T-helper 2 cell treated with Interferon-gamma antibody and Interleukin-4, amounts not matched to agents 100 ng/mL and 5 ng/mL, for 36 hours (primary cell): ENCODE results near the gene OBI1. TPM values are rescaled to one million over a fixed set of nuclear protein-coding genes. Genes with fewer than 3 reads are reported as not detected.

Source experiments
- intact Hi-C: fragments of 100-400 bp; cut with micrococcal nuclease; formaldehyde crosslinking; loops from one replicate; pipeline ENCODE4 v1.15.1; 2023
- total RNA-seq: library from RNA; stranded (reverse); gene quantifications from 2 replicates; pipeline ENCODE4 v1.2.3, GENCODE V29; 2022

The OBI1 gene, protein sequence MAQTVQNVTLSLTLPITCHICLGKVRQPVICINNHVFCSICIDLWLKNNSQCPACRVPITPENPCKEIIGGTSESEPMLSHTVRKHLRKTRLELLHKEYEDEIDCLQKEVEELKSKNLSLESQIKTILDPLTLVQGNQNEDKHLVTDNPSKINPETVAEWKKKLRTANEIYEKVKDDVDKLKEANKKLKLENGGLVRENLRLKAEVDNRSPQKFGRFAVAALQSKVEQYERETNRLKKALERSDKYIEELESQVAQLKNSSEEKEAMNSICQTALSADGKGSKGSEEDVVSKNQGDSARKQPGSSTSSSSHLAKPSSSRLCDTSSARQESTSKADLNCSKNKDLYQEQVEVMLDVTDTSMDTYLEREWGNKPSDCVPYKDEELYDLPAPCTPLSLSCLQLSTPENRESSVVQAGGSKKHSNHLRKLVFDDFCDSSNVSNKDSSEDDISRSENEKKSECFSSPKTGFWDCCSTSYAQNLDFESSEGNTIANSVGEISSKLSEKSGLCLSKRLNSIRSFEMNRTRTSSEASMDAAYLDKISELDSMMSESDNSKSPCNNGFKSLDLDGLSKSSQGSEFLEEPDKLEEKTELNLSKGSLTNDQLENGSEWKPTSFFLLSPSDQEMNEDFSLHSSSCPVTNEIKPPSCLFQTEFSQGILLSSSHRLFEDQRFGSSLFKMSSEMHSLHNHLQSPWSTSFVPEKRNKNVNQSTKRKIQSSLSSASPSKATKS
- total RNA-seq, result 17.1 and 18.7 TPM in 2 replicates

DNA sequence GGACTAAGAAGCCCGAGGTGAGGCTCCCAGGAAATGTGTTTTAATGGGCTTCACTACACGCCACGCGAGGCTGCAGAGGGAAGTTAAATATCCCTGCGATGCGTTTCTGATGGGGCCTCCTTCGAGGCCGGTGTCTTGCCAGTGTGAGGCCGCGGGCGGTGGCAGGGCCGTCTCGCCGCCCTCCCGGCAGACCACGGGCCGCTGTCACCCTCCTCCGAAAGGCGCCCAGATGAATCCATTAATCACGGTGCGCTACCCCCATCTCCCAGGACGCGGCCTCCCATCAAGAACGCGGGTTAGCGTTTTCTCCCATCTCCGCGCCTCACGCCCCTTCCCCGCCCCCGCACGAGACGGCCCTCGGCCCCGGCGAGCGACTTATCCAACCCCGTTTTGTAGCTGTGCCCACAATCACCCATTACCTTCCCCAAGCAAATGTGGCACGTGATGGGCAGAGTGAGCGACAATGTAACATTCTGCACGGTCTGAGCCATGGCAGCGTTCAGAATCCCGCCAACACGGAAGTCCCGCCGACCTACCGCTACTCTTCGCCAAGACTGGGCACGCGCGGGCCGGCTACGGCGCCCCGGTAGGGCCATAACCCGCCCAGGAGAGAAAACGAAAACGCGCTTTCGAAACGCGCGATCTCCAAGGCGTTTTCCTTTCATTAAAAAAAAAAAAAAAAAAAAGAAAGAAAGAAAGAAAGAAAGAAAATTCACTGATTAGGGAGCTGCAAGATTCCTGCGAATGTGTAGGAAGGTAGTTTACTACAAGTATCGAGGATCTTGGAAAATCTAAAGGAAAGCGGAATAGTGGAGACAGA is at the start of gene OBI1:
Gene OBI1 (minus strand): TSS at position 526 of the 820 bp plus-strand sequence. CDS start 35 bp downstream, at position 491.
- intact Hi-C loops, result loop anchor here (2.0 to 10.0 kb wide), 9 partner anchors 20 to 1330 kb away; partner anchors contain the start of genes POU4F1, RBM26 and SLAIN1

DNA sequence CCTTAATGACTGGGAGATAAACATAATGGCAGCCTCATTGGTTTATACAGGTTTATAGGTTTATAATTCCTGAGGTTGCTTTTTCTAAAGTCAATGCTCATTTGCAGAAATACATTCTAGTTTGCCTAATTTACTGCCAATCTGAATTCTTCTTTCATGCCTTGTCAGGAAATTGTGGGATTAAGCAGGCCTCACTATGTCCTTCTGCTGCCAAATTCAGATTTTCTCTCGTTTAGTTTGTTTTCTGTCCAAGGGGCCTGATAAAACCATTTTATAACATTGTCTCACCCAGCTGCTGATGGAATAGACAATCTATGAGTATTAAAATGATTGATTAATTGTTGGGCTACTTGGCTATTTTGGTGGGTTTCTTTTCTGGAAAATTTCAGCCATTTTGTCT is 42.4 kb upstream of the OBI1 start:
- intact Hi-C loops, result no loop called here

DNA sequence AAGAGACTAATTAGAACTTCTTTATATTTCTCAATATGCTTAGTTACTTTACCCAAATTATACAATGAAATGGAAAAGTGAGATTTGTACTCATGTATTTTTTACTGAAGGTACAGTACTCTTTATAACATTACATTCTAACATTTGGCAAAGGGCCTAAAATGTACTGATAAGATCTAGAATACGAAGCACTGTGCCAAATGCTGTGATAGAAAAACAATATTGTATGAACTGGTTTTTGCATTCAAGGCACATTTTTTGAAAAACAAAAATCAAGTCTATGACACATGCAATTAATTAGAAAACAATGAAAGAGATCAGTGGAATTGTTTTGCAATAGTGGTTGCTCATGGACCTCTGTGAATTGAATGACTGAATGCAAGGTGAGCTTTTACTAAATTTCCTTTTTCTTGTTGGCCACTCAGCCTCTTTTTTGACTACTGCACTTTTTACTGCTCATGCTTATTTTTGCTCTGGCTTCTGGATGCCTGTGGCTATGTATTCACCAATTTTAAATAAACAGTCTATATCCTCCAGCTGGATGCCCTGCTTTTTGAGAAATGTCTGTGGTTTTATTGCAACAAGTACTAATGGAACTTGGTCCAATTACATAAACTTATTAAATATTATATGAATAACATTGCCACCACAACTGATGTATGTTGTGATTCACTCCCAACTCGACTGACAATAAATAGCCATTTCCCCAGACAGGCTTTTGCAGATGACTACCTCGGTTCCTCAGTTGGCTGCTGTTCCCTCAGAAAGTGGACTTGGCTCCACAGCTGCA is 41.4 kb upstream of the OBI1 start:
- intact Hi-C loops, result no loop called here

DNA sequence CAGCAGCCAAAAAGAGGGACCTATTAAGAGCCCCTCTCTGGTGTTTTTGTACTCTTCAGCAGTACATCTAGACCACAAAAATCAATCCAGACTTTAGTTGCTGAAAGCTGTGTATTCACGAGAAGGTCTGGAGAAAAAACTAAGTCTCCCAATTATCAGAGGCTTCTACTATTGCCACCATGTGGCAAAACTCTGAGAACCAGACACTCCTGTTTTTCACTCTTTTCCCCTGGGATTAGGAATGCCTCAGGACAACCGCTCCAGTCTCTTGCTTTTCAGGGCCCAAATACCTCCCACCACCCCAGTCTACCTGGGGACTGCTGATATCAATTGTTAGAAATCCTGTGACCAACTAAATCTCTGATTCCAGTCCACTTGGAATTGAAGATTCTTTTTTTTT is 30.1 kb upstream of the OBI1 start:
- intact Hi-C loops, result no loop called here

DNA sequence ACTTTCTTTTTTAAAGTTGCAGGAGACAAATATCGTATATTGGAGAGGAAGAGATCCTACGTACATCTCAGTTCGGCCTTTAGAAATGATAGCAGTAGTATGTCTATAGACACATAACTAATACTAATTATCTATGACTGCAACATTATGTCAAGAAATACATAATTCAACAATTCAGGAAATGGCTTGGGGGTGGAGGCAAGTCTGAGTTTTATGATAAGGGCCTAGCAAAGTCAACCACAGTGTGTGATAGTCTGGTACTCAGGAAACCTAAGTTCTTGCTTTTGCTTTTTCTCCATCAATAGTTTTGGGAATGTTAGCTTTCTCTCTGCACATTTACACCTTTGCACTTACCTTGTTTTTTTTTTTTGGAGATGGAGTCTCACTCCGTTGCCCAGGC is 27.5 kb upstream of the OBI1 start:
- intact Hi-C loops, result no loop called here

DNA sequence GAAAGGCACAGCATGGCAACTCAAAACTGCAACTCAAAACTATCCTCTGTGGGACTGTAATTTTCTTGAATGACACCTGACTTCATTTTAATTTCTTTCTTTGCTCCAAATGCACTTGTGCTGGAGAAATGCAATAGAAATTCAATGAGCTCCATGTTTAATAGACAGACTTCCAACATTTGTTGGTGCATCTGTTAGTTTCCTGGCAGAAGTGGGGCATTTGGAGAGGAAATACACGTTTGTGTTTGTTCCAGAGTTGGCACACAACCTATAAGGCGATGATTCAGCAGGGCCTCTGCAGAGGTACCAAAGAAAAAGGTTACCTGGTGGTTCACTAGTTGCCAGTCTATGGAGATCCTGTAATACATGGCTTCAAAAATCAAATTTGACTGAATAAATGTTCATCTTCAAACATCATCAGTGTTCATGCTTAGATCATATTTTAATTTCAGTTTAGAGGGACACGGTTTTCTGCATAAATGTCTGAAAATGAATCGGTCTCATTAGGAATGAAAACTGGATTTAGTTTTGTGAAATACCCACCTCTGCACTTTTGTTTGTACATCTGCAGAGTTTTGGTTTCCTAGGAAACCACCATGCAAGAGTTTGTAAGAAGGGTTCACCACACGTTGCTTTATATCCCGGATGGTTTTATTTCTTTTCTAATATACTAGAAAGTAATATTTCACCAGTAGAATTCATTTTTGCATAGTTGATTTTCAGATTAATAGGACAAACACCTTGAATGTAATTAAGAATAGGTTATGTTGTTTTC is 21.8 kb upstream of the OBI1 start:
- intact Hi-C loops, result no loop called here

DNA sequence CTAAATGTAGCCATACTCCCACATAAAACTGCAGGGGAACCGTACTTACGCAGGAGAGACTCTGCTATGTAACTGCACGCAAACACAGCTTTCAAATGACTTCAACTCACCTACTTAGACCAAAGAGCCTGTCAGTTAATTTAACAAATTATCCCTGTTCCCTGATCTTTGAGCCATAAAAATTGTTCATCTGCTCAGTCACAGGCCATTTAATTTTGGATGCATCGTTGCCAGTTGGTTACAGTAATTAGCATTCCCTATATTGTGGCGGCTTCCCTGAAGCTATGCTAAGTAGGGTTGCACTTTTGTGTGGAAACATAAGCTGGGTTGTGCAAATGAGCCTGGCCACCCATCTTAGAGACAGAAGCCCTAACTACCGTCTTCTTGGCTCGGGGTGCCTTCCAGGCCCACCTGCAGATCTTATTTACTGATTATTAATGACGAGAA is 21.2 kb upstream of the OBI1 start:
- intact Hi-C loops, result no loop called here

DNA sequence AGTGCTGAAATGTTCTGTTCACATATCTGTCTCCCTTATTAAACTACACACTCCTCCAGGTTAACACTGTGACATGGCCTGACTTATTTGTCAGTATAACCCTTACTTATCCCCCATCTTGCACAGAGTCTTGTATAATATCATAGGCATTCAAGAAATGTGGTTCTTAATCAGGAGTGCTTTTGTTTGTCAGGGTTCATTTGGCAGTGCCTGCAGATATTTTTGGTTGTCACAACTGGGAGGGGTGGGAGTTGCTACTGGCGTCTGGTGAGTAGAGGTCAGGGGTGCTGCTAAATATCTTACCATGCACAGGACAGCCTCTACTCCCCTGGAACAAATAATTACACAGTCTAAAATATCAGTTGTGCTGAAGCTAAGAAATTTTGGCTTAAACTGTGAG is 20.4 kb upstream of the OBI1 start:
- intact Hi-C loops, result no loop called here

DNA sequence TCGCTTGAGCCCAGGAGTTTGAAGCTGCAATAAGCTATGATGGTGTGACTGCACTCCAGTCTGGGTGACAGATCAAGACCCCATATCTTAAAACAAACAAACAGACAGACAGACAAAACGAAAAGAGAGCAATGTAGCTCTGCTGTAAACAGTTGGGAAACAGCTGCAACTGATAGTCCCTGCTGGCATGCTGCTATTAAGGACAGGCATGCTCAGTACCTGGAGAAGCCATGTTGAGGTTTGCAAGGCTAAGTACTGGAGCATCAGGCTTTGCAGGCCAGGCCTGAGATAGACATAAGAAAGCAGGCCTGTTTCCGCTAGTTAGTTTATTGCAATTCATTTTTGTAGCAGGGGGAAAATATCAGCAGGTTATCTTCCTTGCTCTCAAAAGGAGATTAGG is 16.2 kb upstream of the OBI1 start:
- intact Hi-C loops, result no loop called here

DNA sequence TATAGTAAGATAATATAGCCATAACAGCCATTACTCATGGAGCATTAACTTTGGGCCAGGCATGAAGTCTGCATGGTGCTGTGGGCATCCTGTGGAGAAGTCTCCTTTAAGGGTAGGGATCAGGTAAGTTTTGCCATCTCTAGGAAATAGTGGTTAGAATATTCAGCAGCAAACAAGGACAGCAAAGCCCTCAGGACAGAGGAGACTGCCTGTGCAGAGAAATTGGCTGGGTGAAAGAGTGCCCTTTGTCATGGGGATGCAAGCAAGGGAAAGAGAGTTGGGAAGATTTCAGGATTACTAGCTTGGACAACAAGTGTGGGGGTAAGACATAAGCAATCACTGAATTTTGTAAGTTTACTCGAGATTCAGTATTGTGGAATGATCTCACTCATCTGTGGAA is 15.7 kb upstream of the OBI1 start:
- intact Hi-C loops, result no loop called here

DNA sequence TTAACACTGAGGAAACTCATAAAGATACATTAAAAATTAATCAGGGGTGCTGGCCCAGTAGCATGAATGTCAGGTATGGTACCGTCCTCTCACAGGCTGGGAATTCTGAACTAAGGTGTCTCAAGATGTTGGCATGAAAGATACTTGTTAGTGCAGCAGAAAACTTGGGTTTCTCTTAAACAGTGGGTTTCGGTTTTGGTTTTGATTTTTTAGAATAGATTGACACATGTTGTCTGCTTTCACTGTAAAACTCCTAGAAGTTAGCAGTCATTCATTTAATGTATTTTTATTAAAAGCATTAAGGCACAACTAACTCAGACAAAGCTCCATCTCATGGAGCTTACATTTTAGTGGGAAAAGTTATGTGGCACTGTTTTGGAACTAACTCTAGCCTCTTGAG is 3.5 kb upstream of the OBI1 start:
- intact Hi-C loops, result no loop called here

DNA sequence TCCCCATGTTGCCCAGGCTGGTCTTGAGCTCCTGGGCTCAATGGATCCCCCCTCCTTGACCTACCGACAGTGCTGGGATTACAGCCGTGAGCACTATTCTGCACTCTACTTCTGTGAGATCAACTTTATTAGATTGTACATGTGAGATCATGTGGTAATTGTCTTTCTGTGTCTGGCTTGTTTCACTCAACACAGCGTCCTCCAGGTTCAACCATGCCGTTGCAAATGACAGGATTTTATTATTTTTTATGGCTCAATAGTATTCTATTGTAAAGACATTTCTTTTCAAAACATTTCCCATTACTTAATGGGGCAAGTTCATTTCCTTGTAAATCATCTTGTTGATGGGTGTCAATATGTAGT is 1.5 kb upstream of the OBI1 start:
- intact Hi-C loops, result no loop called here

DNA sequence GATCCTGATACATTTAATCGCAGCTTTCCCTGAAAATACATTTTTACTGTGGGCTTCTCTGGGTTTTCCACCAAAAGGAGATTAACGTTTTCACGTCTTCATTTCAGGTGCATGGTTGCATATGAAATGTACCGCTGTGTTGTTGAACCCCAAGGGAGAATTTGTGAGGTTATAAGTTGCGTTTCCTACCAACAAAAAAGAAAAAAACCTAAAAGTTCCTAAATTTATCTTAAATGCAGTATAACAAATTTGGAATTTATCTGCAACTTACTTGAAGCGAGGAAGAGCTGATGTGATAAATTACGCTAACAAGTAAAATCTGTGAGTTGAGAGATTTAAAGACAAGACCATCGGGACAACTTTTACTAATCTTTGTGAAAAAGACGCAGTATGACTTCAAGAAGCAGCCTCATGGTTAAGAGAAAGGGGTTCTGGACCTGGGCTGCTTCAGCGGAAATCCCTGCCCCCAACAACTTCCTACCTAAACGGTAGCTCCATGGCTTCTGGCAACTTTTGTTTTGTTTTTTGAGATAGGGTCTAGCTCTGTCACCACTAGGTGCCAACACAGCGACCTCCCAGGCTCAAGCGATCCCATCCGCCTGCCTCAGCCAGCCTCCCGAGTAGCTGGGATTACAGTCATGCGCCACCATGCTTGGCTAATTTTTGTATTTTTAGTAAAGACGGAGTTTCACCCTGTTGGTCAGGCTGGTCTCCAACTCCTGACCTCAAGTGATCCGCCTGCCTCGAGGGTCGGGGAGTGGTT is 958 bp upstream of the OBI1 start:
- intact Hi-C loops, result loop anchor here (2.0 to 10.0 kb wide), 9 partner anchors 21 to 1331 kb away; partner anchors contain the start of genes POU4F1, RBM26 and SLAIN1

DNA sequence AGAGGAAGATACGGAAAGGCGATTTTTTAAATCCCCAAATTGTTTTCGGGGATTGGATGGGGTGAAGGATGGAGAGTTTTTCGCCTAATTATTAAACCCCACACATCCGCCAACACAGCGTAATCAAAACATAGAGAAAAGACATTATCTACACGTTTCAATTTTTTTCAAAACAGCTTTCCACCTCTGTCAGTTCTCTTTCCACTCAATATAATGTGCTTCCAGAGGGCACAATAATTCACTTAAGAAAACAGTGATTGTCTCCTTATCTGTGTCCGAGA is 435 bp upstream of the OBI1 start:
- intact Hi-C loops, result loop anchor here (2.0 to 10.0 kb wide), 9 partner anchors 21 to 1331 kb away; partner anchors contain the start of genes POU4F1, RBM26 and SLAIN1

DNA sequence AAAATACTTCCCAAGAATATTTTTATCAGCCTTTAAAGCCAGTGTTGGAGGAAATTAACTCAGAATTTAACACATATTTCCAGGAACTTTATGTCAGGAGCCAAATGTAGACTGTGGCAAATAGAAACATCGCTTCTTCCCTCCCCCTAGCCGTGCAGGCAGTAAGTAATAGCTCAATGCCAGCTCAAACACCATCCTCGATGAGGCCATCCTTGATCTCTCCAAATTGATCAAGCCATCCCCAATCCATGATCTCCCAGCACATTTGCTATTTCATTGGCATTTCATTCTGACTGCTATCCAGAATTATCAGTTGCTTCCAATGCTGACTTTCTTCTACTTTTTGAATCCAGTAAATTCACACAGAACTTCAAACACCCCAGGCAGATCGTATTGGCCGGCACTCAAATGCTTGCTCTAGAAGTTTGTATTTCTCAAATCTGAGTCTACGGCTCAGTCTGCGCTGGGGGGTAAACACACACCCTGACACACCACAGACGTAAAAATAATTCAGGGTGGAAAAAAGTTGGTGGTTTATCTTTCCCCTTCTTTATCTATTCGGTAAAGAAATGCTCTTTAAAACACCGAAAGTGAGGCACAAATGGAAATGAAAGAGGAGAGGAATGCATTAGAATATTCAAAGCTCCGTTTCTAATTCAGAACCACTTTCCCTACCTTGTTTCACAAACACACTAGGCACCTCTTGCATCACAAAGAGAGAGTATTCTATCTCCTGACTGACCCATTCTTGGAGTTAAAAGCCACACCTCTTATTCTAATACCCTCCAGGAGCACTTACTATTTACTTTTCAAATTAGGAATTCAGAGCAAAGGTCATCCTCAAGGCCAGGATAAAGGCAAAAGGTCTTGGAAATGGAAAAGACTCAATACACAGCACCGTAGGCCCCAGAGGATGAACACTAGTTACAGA is 991 bp downstream of the OBI1 start:
- intact Hi-C loops, result loop anchor here (2.0 to 10.0 kb wide), 9 partner anchors 19 to 1329 kb away; partner anchors contain the start of genes POU4F1, RBM26 and SLAIN1

DNA sequence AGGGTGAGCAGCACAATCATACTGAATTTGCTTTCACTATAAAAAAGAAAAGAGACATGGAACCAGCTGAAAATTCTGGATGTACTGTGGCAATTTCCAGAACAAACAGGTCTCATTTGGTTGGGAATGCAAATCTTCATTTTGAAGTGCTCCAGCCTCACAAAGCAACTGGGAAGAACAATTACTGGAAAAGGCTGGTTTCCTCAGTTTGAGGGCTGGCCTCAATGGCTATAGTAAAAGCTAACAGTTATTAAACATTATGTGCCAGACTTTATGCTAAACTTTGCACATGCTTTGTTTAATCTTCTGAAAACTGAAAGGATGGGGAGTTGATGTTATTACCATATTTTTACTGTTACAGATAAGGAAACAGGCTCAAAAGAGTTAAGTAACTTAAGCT is 3.0 kb downstream of the OBI1 start:
- intact Hi-C loops, result loop anchor here (5.0 to 10.0 kb wide), 4 partner anchors 536 to 961 kb away; partner anchors contain the start of gene SLAIN1

DNA sequence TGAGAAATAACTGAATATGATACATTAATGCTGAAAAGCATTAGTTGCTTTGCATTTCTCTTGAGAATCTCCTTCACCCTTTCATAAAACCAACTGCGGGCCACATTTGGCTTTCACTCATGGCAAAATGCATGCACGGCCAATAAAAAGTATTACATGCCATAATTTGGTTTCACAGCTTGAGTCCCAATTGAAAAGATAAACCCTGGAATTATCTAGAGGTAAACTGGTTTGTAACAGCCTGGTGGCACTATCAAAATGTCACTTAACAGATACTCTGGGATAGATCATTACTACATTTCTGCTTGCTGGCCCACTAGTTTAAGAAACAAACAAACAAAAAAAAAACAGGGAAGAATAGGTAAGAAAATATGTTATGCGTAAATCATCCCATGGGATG is 3.9 kb downstream of the OBI1 start:
- intact Hi-C loops, result loop anchor here (5.0 to 10.0 kb wide), 4 partner anchors 537 to 960 kb away; partner anchors contain the start of gene SLAIN1

DNA sequence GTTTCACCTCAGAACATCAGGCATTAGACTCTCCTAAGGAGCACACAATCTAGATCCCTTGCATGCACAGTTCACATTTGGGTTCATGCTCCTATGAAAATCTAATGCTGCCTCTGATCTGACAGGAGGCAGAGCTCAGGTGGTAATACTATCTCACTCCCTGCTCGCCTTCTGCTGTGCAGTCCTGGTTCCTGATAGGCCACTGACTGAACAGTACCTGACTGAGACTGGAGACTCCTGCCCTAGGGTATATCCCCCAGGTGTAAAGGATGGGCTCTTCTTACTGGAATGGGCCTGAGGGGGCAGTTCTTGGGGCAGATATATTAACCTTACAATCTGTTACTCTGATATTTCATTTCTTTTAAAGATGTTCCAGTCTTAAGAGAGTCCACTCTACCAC is 6.3 kb downstream of the OBI1 start:
- intact Hi-C loops, result loop anchor here (10.0 kb wide), 1 partner anchor 958 kb away; the partner anchor contains the start of gene SLAIN1
